ENCODE data around the gene CAMK2B.

- no peak for TF ChIP-seq CTCF (conservative IDR thresholded peaks at IDR 0.05; ENCODE audit: low read depth, low read length)
- TF ChIP-seq EZH2 (IDR thresholded peaks at IDR 0.05; ENCODE audit: borderline replicate concordance, low read depth, low read length, poor library complexity, severe bottlenecking) = no peak
Observed at GRCh38 chr7:44175730-44176129, 149.7 kb downstream of the CAMK2B start.
